ENCODE results near the gene ZCCHC24. TPM values are rescaled to one million over a fixed set of nuclear protein-coding genes. Genes with fewer than 3 reads are reported as not detected.

ZCCHC24 gene
- total RNA-seq = 24.7 and 27.2 TPM in 2 replicates

DNA sequence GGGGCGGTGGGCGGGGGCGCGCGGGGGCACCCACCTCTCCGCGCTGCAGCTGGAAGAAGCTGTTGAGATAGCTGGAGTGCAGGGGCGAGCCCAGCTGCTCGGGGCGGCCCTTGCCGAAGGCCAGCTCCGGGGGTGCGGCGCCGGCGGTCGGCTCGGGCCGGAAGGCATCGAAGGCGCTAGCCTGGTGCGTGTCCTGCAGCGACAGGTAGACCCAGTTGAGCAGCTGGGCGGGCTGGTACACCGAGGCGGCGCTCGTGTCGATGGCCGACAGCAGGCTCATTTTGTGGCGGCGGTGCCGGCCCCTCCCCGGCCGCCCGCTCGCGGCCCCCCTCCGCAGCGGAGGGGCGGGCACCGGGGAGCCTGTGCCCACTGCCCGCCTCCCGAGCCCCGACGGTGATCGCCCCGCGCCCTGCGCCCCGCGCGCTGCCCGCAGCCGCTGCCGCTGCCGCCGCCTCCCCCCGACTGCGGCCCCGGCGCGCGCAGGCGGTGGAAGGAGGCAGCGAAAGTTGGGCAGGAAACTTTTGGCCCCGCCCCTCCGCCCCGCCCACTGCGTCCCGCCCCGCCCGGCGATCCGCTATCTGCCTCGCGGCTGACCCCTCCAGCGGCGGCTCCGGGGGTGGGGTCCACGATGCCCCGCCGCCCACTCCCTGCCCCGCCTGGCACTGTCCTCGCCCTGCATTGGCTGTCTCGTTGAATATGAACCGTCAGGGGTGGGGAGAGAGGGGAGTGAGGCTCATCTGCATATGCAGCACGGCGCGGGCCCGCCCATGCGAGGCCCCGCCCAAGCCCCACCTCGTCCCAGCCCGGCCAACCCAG lies at the start of gene ZCCHC24:
Gene ZCCHC24, minus strand, starts transcription at position 464 of the 816 bp plus-strand sequence. Its CDS starts 184 bp downstream, at position 280.

DNA sequence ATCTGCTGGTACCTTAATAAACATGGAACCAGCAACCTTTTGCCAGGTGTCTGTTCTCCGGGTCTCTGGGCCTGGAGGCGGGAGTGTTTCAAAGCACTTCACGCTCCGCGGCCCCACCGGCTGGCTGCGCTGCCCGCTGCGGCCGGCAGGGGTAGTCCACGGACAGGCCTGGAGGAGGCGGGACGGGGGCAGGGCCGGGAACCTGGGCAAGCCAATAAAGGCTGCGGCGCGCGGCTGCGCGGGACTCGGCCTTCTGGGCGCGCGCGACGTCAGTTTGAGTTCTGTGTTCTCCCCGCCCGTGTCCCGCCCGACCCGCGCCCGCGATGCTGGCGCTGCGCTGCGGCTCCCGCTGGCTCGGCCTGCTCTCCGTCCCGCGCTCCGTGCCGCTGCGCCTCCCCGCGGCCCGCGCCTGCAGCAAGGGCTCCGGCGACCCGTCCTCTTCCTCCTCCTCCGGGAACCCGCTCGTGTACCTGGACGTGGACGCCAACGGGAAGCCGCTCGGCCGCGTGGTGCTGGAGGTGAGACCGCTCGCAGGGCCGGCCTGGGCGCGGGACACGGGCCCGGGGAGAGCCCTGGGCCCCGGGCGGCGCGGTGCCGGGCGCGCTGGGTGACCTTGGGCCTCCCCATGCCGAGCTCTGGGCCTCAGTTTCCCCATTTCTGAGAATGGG lies 98.1 kb downstream of the ZCCHC24 start, which contains the start of gene PPIF:
Gene PPIF, plus strand, starts transcription at position 244 of the 668 bp plus-strand sequence. Its CDS starts 80 bp downstream, at position 324.

Other genes starting within 250 kb of the ZCCHC24 start
- gene PPIF, start 98.2 kb downstream of the ZCCHC24 start, total RNA-seq = 44.9 and 50.7 TPM in 2 replicates
- 0.50 and 0.59 TPM in 2 replicates for gene EIF5AL1, start 66.9 kb upstream of the ZCCHC24 start, total RNA-seq
- not detected in 2 replicates for gene SFTPA2, start 114.8 kb upstream of the ZCCHC24 start, total RNA-seq
- gene SFTPA1, start 165.3 kb upstream of the ZCCHC24 start, total RNA-seq = not detected in 2 replicates

Data from bronchus fibroblast of lung (primary cell).